SK-N-SH treated with all-trans-retinoic acid at 6 μM for 48 hours (cell line): ENCODE data around the gene TANGO2.
A peak's percentile ranks its signal among the peaks of the same experiment; 100 is the strongest.

Experiments used
- ARNTL ChIP-seq: fragments of 450-650 bp; formaldehyde crosslinking; IDR thresholded peaks from 2 replicates; pipeline ENCODE4 v1.5.0; 2020; ENCODE audit warnings: low read depth, mild to moderate bottlenecking, moderate library complexity, borderline replicate concordance
- ZFP3 ChIP-seq: fragments of 250-450 bp; sonication (Bioruptor Pico); IDR thresholded peaks from 2 replicates; pipeline ENCODE4 v1.5.0; 2020; ENCODE audit warnings: mild to moderate bottlenecking, moderate library complexity

GRCh38 chr22:19996694-19997384 lies 24.1 kb upstream of the TANGO2 start:
- TF ChIP-seq ARNTL (peak; percentile 4; the same call in 1 of the 2 replicates), ZFP3 (no peak)
